ENCODE data around the gene IDH3B. TPM values are rescaled to one million over a fixed set of nuclear protein-coding genes. Genes with fewer than 3 reads are reported as not detected.
A peak's percentile ranks its signal among the peaks of the same experiment; 100 is the strongest.

The IDH3B gene
- polyA plus RNA-seq, 1 experiment: 143 TPM

DNA sequence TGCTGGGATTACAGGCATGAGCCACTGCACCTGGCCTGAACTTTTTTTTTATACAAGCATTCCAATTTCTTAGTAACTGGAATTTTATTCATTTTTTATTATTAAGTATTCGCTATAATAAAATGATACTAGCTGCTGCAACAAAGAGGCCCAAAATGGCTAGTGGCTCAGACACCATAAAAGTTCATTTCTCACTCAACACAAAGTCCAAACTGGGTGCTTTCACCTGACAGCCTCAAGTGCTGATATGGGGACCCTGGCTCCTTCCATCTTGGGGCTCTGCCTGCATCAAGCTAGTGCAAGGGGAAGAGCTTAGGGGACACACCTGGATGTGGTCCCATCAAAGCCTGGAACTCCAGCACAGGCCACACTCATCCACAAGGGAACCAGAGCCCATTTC, 23.8 kb downstream of the IDH3B start:
- Histone ChIP-seq H3K36me3 (ENCODE audit: control insufficient read depth, insufficient read depth, low read length) (no peaks in the 10 kb centered on the region), H3K27me3 (ENCODE audit: control insufficient read depth, insufficient read depth, low read length) (no peaks in the 10 kb centered on the region), H3K4me3 (ENCODE audit: low read depth, low read length) (no peak overlapping the region)
- TF ChIP-seq, protein P1, sequence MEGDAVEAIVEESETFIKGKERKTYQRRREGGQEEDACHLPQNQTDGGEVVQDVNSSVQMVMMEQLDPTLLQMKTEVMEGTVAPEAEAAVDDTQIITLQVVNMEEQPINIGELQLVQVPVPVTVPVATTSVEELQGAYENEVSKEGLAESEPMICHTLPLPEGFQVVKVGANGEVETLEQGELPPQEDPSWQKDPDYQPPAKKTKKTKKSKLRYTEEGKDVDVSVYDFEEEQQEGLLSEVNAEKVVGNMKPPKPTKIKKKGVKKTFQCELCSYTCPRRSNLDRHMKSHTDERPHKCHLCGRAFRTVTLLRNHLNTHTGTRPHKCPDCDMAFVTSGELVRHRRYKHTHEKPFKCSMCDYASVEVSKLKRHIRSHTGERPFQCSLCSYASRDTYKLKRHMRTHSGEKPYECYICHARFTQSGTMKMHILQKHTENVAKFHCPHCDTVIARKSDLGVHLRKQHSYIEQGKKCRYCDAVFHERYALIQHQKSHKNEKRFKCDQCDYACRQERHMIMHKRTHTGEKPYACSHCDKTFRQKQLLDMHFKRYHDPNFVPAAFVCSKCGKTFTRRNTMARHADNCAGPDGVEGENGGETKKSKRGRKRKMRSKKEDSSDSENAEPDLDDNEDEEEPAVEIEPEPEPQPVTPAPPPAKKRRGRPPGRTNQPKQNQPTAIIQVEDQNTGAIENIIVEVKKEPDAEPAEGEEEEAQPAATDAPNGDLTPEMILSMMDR (IDR thresholded peaks at IDR 0.05; ENCODE audit: insufficient read depth, low read depth, low read length): no peak
- ChIA-PET POLR2A (no interaction called here), CTCF (no interaction called here)
- no peak for DNase-seq (ENCODE audit: low read depth)

DNA sequence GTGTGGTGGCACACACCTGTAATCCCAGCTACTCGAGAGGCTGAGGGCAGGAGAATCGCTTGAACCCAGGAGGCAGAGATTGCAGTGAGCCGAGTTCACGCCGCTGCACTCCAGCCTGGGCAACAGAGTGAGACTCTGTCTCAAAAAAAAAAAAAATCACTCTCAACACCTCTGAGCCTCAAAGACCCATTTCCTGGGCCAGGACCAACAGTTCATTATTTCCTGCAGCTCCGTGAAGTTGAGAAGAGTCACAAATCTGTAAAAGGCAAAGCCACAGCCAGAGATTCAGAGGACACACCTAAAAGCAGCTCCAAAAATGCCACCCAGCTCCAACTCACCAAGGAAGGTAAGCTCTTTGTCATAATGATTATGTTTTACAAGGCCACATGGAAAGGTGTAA, 26.8 kb downstream of the IDH3B start:
- Histone ChIP-seq H3K36me3 (ENCODE audit: control insufficient read depth, insufficient read depth, low read length) (no peaks in the 10 kb centered on the region), H3K4me3 (ENCODE audit: low read depth, low read length) (no peak overlapping the region), H3K27me3 (ENCODE audit: control insufficient read depth, insufficient read depth, low read length) (peaks cover 8% of the 10 kb centered on the region)
- TF ChIP-seq, protein P1 (IDR thresholded peaks at IDR 0.05; ENCODE audit: insufficient read depth, low read depth, low read length): no peak
- no peak for DNase-seq (ENCODE audit: low read depth)
- ChIA-PET CTCF (interaction anchor here (1.2 to 2.3 kb wide), 3 partner anchors 9 to 115 kb away, joined by 3 to 15 read pairs (median 3); no protein-coding TSS in a partner anchor), POLR2A (no interaction called here)

DNA sequence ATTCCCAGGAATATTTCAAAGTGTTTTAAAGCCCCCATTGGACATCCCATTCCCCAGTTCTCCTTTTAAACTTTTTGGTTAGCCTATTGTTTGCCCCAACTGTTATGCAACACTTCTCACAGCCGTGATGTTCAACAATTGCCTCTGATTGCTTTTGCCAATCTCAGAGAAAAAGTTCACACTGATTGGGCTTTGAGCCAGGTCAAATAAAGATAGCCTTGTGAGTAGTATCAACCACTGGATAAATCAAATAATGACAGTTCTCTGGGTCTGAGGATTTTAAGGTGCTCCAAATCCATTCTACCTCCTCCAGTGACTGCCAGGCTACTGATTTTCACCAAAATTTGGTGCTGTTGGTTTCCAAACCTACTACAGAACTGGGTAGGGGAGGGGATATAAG, 30.6 kb downstream of the IDH3B start:
- Histone ChIP-seq H3K36me3 (ENCODE audit: control insufficient read depth, insufficient read depth, low read length) (no peaks in the 10 kb centered on the region), H3K4me3 (ENCODE audit: low read depth, low read length) (no peak overlapping the region), H3K27me3 (ENCODE audit: control insufficient read depth, insufficient read depth, low read length) (peaks cover 8% of the 10 kb centered on the region)
- POLR2A ChIA-PET: no interaction called here
- TF ChIP-seq, protein P1 (IDR thresholded peaks at IDR 0.05; ENCODE audit: insufficient read depth, low read depth, low read length): no peak
- CTCF ChIA-PET: interaction anchor here (1.6 kb wide), 1 partner anchor 13 kb away, joined by 5 read pairs; no protein-coding TSS in a partner anchor
- DNase-seq (ENCODE audit: low read depth): no peak

DNA sequence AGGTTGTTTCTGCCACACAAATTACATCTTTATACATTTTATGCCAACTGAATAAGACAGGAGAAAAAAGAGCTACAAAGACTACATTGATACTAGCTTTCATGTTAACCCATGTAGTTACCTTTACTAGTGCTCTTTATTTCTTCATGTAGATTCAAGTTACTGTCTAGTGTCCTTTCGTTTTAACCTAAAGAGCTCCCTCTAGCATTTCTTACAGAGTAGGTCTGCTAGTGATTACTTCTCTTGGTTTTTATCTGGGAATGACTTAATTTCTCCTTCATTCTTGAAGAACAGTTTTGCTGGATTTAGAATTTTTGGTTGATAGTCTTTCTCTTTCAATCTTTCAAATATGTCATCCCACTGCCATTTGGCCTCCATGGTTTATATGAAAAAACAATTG, 32.8 kb downstream of the IDH3B start:
- Histone ChIP-seq H3K27me3 (ENCODE audit: control insufficient read depth, insufficient read depth, low read length) (peaks cover 8% of the 10 kb centered on the region), H3K36me3 (ENCODE audit: control insufficient read depth, insufficient read depth, low read length) (no peaks in the 10 kb centered on the region), H3K4me3 (ENCODE audit: low read depth, low read length) (no peak overlapping the region)
- ChIA-PET CTCF (interaction anchor here (0.6 to 2.3 kb wide), 2 partner anchors 107 to 287 kb away, joined by 4 to 6 read pairs; no protein-coding TSS in a partner anchor), POLR2A (no interaction called here)
- TF ChIP-seq, protein P1 (IDR thresholded peaks at IDR 0.05; ENCODE audit: insufficient read depth, low read depth, low read length): no peak
- no peak for DNase-seq (ENCODE audit: low read depth)

DNA sequence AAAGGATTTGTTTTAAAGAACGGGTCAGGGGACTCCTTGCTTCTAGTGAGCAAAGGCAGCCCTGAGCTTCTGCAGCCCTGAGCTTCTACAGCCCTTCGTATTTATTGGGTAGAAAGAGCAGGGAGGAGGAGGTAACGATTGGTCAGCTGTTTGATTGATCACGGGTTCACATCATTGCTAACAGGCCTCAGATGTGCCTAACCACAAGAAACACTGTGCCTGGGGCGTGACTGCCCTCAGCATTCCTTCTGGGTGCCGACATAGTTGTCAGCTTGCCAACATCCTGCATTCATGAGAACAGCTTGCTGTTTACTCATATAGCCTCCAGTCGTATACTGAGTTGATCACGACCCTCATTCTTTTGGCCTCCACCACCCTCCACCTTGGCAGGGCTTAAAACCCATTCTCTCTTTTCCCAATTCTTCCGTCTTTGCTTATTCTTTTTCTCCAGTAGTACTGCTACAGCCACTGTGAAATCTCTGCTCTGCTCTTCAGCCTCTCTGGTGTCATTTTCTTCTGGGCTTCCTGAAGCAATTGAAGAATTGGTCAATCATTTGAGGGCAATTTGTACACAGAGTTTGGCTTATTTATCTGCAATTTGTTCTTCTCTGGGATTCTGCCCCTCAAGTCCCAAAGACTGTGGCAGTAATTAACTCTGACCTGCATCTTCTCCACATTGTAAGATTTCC, 37.0 kb downstream of the IDH3B start:
- POLR2A ChIA-PET: no interaction called here
- H3K36me3 ChIP-seq (ENCODE audit: control insufficient read depth, insufficient read depth, low read length): no peaks in the 10 kb centered on the region
- H3K27me3 ChIP-seq (ENCODE audit: control insufficient read depth, insufficient read depth, low read length): peaks cover 3% of the 10 kb centered on the region; the same call in 1 of the 2 replicates
- DNase-seq (ENCODE audit: low read depth): peak; percentile 31
- TF ChIP-seq, protein P1 (IDR thresholded peaks at IDR 0.05; ENCODE audit: insufficient read depth, low read depth, low read length): no peak
- H3K4me3 ChIP-seq (ENCODE audit: low read depth, low read length): no peak overlapping the region
- CTCF ChIA-PET: no interaction called here
